HepG2 (cell line): ENCODE measurements around the gene MYO5A.

ENCODE experiments used
- DMTF1 ChIP-seq: sonication (generic); formaldehyde crosslinking; IDR thresholded peaks from 2 replicates; pipeline ENCODE4 v1.4.0; 2020; ENCODE audit warnings: mild to moderate bottlenecking, missing genetic modification reagents
- MAFK ChIP-seq, 2 experiments: IDR thresholded peaks in 1 of 2; conservative IDR thresholded peaks in 1 of 2; 2 replicates each; pipeline ENCODE4 v1.6.1; 2011; ENCODE audit warnings: improper control_type of control experiment in 2 of 2, low read length in 2 of 2
- MEIS2 ChIP-seq: sonication (generic); formaldehyde crosslinking; IDR thresholded peaks from 2 replicates; pipeline ENCODE4 v1.9.0; 2021; ENCODE audit warnings: mild to moderate bottlenecking, missing genetic modification reagents
- RAD21 ChIP-seq: fragments of 450-650 bp; formaldehyde crosslinking; IDR thresholded peaks from 2 replicates; pipeline ENCODE4 v1.5.0; 2020; ENCODE audit warnings: mild to moderate bottlenecking
- RFXANK ChIP-seq: IDR thresholded peaks from 2 replicates; pipeline ENCODE4 v1.6.1; 2016
- SAP130 ChIP-seq: IDR thresholded peaks from 2 replicates; pipeline ENCODE4 v1.6.1; 2016; ENCODE audit warnings: low read depth
- ZBTB21 ChIP-seq: sonication (generic); formaldehyde crosslinking; IDR thresholded peaks from 2 replicates; pipeline ENCODE4 v1.4.0; 2020; ENCODE audit warnings: missing genetic modification reagents

DNA sequence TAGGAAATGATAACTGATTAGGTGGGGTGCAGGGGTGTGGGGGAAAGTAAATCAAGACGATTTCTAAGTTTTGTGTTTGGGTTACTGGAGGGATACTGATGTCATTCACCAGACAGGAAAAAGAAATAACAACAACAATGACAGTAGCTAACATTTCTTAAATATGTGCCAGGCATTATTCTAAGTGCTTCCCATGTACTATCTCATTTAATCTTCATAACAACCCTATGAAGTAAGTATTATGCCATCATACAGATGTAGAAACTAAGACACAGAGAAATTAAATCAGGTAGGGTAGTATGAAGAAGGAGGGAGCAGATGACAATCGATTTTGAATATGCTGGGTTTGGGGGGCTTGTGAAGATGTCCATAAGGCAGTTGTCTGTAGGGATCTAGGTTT is 13.3 kb downstream of the MYO5A start:
- TF ChIP-seq DMTF1 (CRISPR knock-in tag) (no peak), MEIS2 (no peak), RFXANK (CRISPR knock-in tag) (no peak), MAFK (conservative IDR thresholded peaks at IDR 0.05 in 1 of 2, IDR thresholded peaks at IDR 0.05 in 1 of 2; ENCODE audit: low read length in 2 of 2) (no peak), SAP130 (CRISPR knock-in tag) (no peak), RAD21 (CRISPR knock-in tag) (no peak), ZBTB21 (no peak)
